D721Med (cell line): ENCODE data around the gene PDIA5.

ENCODE experiments used
- DNase-seq: peaks from one replicate; pipeline ENCODE4 v3.0.0; 2011; ENCODE audit warnings: low spot score; ENCODE audit not compliant: insufficient read length
- FAIRE-seq: peaks from 2 replicates; lab custom pipeline; 2011; peaks lifted over from hg19 to GRCh38; lab: Jason Lieb, UNC
- CTCF ChIP-seq: IDR thresholded peaks from 2 replicates; pipeline ENCODE4 v1.5.1; 2012; ENCODE audit warnings: mild to moderate bottlenecking, control low read depth; ENCODE audit not compliant: insufficient read depth; ENCODE audit errors: missing control alignments

PDIA5 gene

GRCh38 chr3:123090728-123091531 is 24.1 kb downstream of the PDIA5 start:
- DNase-seq (no peak), FAIRE-seq (no peak)
- no peak for TF ChIP-seq CTCF

- no peak for TF ChIP-seq CTCF
- DNase-seq (no peak), FAIRE-seq (no peak)
These were observed 25.4 kb downstream of the PDIA5 start for GRCh38 chr3:123092243-123092642.

- no peak for DNase-seq
- no peak for TF ChIP-seq CTCF
- no peak for FAIRE-seq
These were observed 26.9 kb downstream of the PDIA5 start for GRCh38 chr3:123093696-123094095.

- no peak for DNase-seq
- FAIRE-seq: no peak
- TF ChIP-seq CTCF: no peak
These were observed 27.9 kb downstream of the PDIA5 start for GRCh38 chr3:123094516-123095313.

- no peak for FAIRE-seq
- DNase-seq: no peak
- no peak for TF ChIP-seq CTCF
These were observed 29.3 kb downstream of the PDIA5 start for GRCh38 chr3:123096126-123096525.

- no peak for TF ChIP-seq CTCF
- DNase-seq: no peak
- no peak for FAIRE-seq
These were observed 29.9 kb downstream of the PDIA5 start for GRCh38 chr3:123096731-123097130.
